Measurements from ENCODE around the gene NDUFV3.
"Not testable (repeated sequence)": the region's sequence is repeated elsewhere in the genome, so short reads cannot be mapped to it uniquely, and the experiment has no call there.

NDUFV3 gene

DNA sequence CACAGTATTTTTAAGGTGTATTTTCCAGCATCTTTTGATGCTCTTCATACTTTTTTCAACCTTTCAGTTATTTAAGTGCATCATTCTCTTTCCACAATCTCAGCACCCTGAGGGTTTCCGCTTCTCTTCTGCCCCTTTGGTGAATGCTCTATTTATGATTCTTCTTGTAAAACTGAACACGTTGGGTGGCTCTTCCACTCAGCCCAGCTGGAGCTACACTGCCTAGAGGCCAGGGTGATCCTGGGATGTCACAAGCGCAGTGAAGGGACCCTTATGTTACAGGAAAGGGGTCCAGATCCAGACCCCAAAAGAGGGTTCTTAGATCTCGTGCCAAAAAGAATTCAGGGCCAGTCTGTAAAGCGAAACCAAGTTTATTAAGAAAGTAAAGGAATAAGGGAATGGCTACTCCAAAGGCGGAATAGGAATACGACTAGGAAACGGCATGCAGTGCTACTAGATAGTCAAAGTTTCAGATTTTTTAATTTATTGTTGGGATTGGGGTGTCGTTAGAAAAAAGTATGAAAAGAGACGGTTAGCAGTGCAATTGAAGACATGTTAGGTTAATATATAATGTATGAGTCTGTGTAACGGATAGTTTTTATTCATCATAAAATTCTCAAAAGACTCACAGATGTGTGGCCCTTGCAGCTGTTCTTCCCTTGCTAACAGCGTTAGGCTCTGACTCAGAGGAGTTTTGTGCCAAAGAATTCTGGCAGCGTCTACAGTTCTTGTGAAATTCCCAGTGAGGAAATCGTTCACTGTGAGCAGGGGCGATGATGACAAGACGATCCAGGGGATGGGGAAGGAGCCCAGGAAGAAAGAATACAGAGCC lies 46.7 kb downstream of the NDUFV3 start:
- TF ChIP-seq, protein P1, sequence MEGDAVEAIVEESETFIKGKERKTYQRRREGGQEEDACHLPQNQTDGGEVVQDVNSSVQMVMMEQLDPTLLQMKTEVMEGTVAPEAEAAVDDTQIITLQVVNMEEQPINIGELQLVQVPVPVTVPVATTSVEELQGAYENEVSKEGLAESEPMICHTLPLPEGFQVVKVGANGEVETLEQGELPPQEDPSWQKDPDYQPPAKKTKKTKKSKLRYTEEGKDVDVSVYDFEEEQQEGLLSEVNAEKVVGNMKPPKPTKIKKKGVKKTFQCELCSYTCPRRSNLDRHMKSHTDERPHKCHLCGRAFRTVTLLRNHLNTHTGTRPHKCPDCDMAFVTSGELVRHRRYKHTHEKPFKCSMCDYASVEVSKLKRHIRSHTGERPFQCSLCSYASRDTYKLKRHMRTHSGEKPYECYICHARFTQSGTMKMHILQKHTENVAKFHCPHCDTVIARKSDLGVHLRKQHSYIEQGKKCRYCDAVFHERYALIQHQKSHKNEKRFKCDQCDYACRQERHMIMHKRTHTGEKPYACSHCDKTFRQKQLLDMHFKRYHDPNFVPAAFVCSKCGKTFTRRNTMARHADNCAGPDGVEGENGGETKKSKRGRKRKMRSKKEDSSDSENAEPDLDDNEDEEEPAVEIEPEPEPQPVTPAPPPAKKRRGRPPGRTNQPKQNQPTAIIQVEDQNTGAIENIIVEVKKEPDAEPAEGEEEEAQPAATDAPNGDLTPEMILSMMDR (IDR thresholded peaks at IDR 0.05; ENCODE audit: borderline replicate concordance, insufficient read depth, low read depth, low read length) = no peak
- H3K4me3 ChIP-seq (ENCODE audit: low read depth, low read length) = no peak overlapping the region

DNA sequence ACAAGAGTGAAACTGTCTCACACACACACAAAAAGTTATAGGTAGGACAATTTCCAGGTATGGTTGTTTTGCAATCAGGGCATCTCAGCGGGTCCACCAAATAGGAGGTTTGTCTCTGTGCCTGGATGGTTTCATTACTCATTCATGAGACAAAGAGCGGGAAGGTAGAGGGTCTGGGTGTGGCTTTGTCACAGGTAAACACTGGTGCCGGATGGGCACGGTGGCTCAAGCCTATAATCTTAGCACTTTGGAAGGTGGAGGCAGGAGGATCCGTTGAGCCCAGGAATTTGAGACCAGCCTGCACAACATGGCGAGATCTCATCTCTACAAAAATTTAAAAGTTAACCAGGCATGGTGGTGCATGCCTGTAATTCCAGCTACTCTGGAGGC lies 48.6 kb downstream of the NDUFV3 start:
- H3K4me3 ChIP-seq (ENCODE audit: low read depth, low read length) = no peak overlapping the region
- TF ChIP-seq, protein P1 (IDR thresholded peaks at IDR 0.05; ENCODE audit: borderline replicate concordance, insufficient read depth, low read depth, low read length) = no peak

DNA sequence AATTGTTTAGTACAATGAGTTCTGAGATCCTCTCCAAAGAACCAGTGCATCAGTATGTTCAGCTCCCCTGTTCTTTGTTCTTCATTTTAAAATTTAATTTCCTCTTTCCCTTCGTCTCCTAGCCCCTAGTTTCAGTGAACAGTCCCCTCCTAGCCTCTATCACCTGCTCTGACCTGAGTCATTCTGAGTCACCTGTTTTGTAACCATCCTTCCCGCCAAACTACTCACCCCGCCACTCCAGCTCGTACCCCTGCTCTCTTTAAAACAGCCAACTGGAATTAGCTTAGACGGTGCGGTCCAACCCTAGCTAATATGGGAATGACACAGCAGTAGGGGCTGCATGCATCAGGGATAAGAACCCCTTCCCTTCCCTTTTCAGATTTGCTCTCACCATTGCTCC lies 49.1 kb downstream of the NDUFV3 start:
- H3K4me3 ChIP-seq (ENCODE audit: low read depth, low read length) = no peak overlapping the region
- TF ChIP-seq, protein P1 (IDR thresholded peaks at IDR 0.05; ENCODE audit: borderline replicate concordance, insufficient read depth, low read depth, low read length) = no peak

DNA sequence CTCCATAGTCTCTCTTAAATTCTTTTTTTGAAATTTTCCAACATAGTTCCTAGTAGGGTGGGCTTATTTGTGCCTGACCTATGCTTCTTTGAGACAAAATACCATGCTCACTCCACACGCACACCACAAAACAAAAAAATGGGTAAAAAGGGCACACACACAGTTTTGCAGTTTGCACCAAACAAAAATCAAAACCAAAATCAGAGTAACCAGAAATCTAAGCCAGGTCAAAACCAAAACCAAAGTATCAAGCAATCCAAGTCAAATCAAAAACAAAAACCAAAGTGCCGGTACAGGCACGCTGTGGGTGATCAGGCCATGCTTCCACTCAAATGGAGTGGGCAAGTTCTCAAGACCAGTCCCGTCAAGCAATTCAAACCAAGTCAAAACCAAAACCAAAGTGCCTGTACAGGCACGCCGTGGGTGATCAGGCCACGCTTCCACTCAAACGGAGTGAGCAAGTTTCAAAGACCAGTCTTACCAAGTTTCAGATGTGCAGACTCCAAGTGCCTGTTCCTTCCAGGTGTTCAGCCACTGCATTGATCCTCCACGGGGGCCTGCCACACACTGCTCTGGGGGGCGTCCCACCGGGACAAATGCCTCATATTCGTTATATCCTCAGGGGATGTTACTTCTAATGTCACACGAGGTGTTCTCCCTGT lies 56.1 kb downstream of the NDUFV3 start:
- not testable (repeated sequence) for H3K4me3 ChIP-seq (ENCODE audit: low read depth, low read length)

DNA sequence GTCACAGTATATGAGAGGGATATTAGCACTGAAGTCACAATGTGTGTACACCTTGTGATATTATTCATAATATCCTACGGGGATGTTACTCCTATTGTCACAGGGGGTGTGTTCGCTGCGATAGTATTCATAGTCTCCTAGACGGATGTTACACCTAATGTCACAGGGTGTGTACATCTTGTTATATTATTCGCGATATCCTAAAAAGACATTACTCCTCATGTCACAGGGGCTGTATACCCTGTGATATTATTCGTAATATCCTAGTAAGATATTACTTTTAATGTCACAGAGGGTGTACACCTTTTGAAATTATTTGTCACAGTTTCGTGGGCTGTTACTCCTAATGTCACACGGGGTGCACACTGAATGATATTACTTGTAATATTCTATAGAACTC lies 58.1 kb downstream of the NDUFV3 start:
- H3K4me3 ChIP-seq (ENCODE audit: low read depth, low read length) = not testable (repeated sequence)

DNA sequence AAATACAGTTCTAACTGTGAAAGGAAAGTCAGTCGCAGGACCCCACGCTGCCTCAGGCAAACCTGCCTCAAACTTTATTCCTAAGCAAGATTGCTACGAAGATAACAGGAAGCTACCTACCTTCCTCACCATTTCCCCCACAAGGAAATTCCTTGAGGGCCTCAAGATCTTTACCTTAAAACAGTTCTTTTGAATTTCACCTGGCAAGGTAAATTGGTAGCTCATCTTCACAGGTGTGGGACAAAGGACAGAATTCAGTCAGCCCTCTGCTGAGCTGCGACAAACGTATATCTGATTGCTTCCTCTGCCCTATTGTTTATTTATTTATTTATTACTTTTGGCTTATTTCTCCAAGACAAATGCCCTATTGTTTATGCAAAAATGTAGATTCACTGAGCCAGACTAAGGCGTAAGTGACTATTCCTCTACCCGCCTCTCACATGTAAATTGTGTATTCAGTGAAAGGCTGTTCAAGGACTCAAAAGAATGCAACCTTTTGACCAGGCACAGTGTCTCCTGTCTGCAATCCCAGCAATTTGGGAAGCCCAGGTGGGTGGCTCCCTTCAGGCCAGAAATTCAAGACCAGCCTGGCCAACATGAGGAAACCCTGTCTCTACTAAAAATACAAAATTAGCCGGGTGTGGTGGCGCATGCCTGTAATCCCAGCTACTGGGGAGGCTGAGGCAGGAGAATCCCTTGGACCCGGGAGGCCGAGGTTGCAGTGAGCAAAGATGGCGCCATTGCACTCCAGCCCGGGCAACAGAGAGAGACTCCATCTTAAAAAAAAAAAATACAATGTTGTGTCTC lies 63.9 kb downstream of the NDUFV3 start:
- no peak overlapping the region for H3K4me3 ChIP-seq (ENCODE audit: low read depth, low read length)
- TF ChIP-seq, protein P1 (IDR thresholded peaks at IDR 0.05; ENCODE audit: borderline replicate concordance, insufficient read depth, low read depth, low read length) = no peak

DNA sequence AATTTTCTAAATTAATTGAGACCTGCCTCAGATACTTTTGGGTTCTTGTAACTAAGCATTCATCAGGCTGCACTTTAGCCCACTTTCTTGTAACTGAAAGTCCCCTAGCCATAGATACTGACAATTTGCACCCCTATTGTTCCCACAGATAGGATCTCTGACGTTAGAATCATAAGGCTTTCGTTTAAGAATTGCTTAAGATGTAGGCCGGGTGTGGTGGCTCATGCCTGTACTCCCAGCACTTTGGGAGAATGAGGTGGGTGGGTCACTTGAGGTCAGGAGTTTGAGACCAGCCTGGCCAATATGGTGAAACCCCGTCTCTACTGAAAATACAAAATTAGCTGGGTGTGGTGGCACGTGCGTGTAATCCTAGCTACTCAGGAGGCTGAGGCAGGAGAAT lies 65.0 kb downstream of the NDUFV3 start:
- H3K4me3 ChIP-seq (ENCODE audit: low read depth, low read length) = not testable (repeated sequence)

DNA sequence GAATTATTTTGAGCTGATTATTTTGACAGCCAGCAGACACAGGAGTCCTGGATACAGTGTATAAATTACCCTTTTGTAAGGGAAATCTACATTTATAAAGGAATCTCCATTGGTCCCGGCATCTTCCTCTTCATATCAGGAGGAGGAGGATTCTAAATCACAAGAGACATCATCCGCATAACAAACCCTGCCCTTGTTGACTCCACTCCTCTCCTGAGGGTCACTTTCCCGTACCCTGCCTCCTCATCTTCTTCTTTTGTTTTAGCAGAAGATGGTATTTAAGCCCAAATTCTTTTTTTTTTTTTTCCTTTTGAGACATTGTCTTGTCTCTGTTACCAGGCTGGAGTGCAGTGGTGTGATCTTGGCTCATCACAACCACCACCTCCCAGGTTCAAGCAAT lies 66.6 kb downstream of the NDUFV3 start:
- TF ChIP-seq, protein P1 (IDR thresholded peaks at IDR 0.05; ENCODE audit: borderline replicate concordance, insufficient read depth, low read depth, low read length) = no peak
- H3K4me3 ChIP-seq (ENCODE audit: low read depth, low read length) = no peak overlapping the region

Measured in GM12875 (cell line).